ENCODE results near the gene ILF2.
A peak's percentile ranks its signal among the peaks of the same experiment; 100 is the strongest.
"Not testable (repeated sequence)": the region's sequence is repeated elsewhere in the genome, so short reads cannot be mapped to it uniquely, and the experiment has no call there.

ILF2 gene

DNA sequence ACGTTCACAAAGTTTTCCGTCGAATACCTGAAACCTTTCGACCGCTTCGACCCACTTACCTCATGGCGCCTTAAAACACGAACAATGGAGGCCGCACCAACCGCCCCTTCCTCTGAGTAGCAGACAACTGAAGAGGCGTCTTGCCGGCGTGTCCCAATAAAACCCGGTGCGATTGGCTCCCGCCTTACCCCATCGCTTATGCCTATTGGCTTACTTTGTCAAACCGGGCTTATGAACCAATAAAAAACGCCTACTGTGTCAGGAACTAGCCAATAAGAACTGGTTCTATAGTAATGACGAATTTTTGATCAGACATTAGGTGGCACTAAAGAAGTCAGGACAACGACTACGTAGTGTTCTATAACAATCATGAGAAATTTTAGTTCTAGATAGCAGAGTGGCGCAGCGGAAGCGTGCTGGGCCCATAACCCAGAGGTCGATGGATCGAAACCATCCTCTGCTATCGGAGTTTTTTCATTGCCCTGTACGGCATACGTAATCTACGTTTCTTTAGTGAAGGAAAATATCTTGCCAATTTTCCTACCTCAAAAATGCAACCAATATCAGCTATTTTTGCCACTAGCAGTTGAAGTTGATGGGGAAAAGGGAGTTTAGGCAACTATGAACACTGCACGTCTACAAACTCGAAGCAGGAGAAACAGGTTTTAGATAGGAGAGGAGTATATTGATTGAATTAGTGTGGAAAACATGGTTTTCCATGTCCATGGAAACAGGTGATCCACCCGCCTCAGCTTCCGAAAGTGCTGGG is at the start of gene ILF2:
ILF2 (minus strand) TSS at position 135 of the 769 bp plus-strand sequence; CDS start at position 64, 71 bp downstream.
- DNase-seq = peak; percentile 97

DNA sequence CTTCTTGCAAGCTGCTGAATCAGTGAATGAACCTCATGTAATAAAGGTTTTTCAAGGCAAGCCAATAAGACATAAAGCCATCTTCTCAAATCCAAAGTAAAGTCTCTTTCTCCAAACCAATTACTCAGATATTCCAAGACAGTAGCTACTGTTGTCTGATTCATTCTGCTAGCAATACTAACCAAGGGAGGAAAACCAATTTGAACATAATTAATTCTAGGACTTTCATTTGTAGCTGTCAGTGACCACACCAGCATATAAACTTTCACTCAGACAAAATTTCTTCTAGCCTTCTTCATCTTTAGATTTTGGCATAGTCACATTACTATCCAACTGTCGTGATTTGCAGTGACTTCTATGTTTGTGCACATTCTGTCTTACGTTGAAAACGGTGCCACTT is 46.5 kb upstream of the ILF2 start:
- DNase-seq = no peak

GRCh38 chr1:153716211-153716610 is 45.4 kb upstream of the ILF2 start:
- DNase-seq = not testable (repeated sequence)

DNA sequence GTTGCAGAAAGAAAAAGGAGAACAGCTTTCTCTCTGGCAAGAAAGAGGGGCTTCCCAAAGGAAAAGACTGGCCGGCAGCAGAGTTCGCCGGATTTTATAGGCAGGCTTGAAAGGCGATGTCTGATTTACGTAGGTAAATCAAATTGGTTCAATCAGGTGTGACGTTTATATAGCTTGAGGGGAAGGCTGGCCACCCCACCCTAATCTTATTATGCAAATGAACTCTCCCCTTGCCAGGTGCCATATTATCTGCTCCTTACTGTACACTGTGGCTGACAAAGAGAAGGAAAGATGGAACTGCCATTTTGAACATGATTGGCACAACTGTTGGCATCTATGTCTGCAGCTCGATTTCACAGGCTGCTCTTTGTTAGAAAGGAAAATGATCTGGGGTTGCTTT is 40.2 kb upstream of the ILF2 start:
- DNase-seq = no peak

- no peak for DNase-seq
Measured at GRCh38 chr1:153705484-153705883, 34.7 kb upstream of the ILF2 start.

- DNase-seq = no peak
Measured at GRCh38 chr1:153699768-153700167, 29.0 kb upstream of the ILF2 start.

DNA sequence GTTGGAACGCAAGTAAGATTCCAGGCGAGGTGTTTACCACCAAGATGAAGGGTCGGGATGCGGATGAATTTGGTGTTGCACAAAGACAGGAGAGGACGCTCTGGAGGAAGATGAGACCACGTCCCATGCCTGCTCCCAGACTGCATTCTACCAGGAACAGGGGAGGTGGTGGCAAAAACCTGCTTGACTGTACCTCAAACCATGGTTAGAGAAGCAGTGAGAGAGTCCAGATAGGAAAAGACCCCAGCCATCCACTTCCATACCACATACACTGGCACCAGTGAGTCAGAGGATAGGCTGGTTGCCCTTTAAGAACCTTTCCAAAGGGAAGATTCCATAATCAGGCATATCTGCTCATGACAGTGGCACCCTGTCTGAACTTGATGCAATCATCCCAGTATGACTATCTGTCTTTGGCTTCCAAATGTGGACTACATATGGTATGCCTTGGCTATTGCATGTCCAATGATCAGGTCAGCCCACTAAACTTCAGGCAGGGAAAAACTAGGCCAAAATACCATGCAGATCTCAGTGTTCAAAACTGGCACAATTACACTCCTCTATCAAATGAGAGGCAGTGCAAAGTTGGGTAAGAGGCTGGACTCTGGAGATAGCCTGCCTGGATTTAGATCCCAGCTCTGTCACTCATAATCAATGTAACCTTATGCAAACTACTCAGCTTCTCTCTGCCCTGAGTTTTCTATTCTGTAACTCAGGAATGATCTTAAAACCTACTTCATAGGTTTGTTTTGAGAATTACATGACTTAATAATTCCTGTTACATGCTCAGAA is 28.3 kb upstream of the ILF2 start:
- no peak for DNase-seq

- DNase-seq = no peak
Measured at GRCh38 chr1:153698020-153698922, 27.5 kb upstream of the ILF2 start.

DNA sequence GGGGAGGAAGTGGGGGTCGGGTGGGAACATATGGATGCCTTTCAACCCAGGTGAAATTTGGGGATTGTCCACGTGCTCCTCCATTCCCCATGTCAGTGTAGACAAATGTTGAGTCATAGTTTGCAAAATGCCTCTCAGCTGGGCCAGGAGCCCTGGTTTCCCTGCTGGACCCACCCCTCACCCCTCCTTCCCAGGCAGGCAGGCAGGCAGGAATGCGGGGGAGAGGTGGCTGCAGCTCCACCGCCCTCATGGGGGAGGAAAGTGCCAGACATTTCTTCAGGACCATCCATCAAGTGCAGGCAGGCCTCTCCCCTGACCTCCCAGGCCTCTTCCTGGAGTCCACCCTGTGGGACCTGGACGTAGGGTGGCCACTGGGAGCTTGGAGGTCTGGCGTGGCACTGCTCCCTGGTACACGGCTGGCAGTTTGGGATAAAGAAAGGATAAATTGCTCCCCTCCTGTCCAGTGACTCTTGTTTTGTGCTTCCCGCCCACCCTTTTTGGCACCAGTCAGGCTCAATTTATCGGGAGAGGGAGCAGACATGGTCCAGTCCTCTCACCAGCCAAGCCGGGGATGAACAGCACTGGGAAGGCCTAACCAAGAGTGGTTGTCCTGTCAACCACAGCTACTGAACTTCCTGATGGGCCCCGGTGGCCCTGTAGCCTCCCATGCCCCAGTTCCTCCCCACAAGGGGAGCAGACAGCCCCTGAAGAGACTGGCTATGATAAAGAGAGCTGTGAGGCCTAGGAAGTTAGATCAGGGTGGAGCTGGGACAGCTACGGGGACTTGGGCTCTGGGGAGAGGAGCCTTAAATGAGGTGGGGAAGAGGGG is 26.6 kb upstream of the ILF2 start:
- DNase-seq = no peak

DNA sequence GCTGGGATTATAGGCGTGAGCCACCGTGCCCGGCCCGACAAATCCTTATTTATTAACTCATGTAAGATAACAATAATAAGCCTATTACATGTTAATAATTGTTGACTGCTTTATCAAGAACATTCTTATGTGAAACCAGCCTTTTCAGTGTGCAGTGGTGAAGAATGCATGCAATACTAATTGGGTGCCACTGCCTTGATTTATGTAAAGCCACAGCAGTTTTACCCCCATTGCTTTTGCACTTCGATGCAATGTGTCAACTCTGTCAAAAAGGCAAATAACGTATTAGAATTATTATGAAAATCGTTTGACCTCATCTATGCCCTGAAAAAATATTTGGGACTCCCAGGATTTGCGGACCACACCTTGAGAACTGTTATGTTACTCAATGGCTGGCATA is 25.9 kb upstream of the ILF2 start:
- DNase-seq = no peak

- no peak for DNase-seq
Measured at GRCh38 chr1:153693466-153693865, 22.7 kb upstream of the ILF2 start.

- DNase-seq = no peak
Measured at GRCh38 chr1:153688736-153689328, 18.0 kb upstream of the ILF2 start.

DNA sequence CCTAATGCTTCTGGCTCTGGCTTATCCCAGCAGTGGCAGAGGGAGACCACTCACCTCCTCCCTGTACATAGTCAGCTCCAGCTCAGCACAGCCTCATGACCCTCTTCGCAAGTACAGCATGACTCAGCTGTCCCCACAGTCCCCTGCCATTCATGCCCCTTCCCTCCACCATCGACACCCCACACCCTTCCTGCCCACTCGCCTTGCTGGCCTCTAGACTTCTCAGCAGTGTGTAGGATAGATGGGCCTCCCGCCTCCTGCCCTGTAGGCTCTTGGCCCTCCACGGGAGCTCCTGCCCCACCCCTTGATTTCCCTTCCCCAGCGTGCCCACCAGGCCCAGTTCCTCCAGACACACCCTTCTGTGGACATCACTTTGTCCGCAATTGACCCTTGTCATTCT is 17.5 kb upstream of the ILF2 start:
- DNase-seq = no peak

DNA sequence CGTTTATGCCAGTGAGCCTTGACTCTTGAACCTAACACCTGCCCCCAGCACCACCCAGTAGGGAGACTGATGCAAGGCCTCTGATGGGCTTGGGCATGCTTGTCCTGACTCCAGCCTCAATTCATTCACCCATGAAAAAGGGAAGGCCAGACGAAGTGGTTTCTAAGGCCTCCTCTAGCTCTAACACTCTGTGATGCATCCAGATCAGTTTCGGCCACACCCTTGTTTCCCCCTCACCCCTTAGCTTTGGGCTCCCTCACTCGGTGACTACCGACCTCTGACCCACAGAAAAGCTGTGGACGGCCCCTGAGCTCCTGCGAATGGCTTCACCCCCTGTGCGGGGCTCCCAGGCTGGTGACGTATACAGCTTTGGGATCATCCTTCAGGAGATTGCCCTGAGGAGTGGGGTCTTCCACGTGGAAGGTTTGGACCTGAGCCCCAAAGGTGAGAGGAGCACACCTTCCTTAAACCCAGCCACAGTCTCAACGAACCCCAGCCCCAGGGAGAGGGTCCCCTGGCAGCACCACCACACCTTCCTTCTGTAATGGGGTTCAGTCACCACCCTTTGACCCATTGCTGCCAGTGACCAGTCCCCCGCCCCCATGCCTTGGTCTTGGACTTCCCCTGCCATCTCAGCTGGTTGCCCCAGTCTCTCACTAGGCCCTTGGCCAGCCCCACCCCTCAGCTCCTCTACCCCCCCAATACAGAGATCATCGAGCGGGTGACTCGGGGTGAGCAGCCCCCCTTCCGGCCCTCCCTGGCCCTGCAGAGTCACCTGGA is 16.7 kb upstream of the ILF2 start:
- no peak for DNase-seq

DNA sequence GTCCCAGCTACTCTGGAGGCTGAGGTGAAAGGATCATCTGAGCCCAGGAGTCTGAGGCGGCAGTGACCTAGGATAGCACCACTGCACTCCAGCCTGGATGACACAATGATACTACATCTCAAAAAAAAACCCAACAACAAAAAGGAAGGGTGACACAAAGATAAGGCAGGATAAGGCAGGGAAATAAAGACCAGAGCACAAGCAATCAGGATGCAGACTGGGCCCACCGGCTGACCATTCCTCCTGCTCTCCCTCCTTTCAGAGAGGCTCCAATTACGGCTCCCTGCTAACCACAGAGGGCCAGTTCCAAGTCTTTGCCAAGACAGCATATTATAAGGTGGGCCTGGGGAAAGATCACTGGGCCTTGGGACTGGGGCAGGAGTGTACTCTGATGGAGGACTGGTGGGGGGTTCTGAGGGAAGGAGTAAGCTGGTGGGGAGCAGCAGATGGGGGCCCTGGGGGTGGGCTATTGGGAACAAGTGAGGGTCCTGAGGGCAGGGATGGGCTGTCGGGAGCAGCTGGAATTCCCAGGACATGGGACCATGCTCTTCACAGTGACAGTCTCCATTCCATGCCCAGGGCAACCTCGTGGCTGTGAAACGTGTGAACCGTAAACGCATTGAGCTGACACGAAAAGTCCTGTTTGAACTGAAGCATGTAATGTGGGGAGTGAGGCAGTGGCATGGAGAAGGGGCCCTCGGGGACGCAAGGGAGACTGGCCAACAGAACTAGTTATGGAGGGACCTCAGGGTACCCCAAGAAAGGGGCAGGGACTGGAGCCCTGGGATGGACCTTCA is 14.9 kb upstream of the ILF2 start:
- no peak for DNase-seq

GRCh38 chr1:153684892-153685291 is 14.1 kb upstream of the ILF2 start:
- no peak for DNase-seq

- DNase-seq = no peak
Measured at GRCh38 chr1:153683854-153684253, 13.1 kb upstream of the ILF2 start.

GRCh38 chr1:153682730-153683129 is 11.9 kb upstream of the ILF2 start:
- DNase-seq = no peak

DNA sequence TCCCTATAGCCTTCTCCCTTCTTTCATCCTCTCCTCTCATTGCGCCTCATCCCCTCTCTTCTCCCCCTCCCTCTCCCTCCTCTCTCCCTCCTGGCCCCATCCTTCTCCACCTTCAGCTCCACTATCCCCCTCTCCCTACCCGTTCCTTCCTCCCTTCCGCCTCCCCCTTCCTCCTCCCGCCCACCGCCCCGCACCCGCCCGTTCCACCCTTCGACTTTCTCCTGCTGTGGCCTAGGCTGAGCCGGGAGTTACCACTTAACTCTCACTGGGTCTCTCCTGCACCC is 9.3 kb upstream of the ILF2 start:
- DNase-seq = no peak

GRCh38 chr1:153679337-153680119 is 8.7 kb upstream of the ILF2 start:
- DNase-seq = peak; percentile 42
